Body of pancreas (tissue), 4 donors: Measurements from ENCODE around the gene EPHB1. TPM values are rescaled to one million over a fixed set of nuclear protein-coding genes. Genes with fewer than 3 reads are reported as not detected.

ENCODE experiments used
- ATAC-seq: fragments of 150-250 bp; one replicate; pipeline ENCODE4 v1.9.1; 2016
- DNase-seq, 4 donors: peaks; one replicate each; pipeline ENCODE4 v3.0.0-alpha.2; 2019
- H3K27ac ChIP-seq, 4 donors: fragments of 200-600 bp; sonication (generic); 1 replicate in 3 of 4; 2 replicates in 1 of 4; pipeline versions ENCODE4 v1.5.1 to v1.6.1; 2016 to 2019; ENCODE audit warnings: mild to moderate bottlenecking in 1 of 4, mixed read lengths in 1 of 4, moderate library complexity in 1 of 4
- H3K27me3 ChIP-seq, 2 donors: fragments of 200-600 bp; sonication (generic); one replicate each; pipeline ENCODE4 v1.6.0; 2016; ENCODE audit warnings: mild to moderate bottlenecking in 1 of 2
- H3K36me3 ChIP-seq, 2 donors: fragments of 200-600 bp; sonication (generic); replicated peaks in 1 of 2; 2 replicates each; pipeline ENCODE4 v1.5.1; 2016; ENCODE audit warnings: low read depth in 2 of 2; ENCODE audit not compliant: insufficient read depth in 1 of 2
- H3K4me1 ChIP-seq: fragments of 200-600 bp; sonication (generic); one replicate; pipeline ENCODE4 v1.6.0; 2016
- H3K4me3 ChIP-seq, 2 donors: fragments of 200-600 bp; sonication (generic); 1 replicate in 1 of 2; 2 replicates in 1 of 2; pipeline ENCODE4 v1.5.1; 2016 to 2019
- H3K9me3 ChIP-seq, 3 donors: fragments of 200-600 bp; sonication (generic); 1 replicate in 2 of 3; 2 replicates in 1 of 3; pipeline ENCODE4 v1.5.1; 2016
- CTCF ChIP-seq, 7 experiments: fragments of 450-650 bp in 4 of 7; fragments of 200-600 bp in 3 of 7; sonication (generic) in 3 of 7; IDR thresholded peaks; one replicate each; pipeline ENCODE4 v1.5.1; 2016 to 2019; ENCODE audit warnings: antibody characterized with exemption in 7 of 7
- POLR2A ChIP-seq, 3 donors: fragments of 450-650 bp; IDR thresholded peaks; one replicate each; pipeline ENCODE4 v1.6.1; 2016; ENCODE audit warnings: antibody characterized with exemption in 3 of 3, mild to moderate bottlenecking in 2 of 3
- WGBS, 2 donors: methylation state at CpG; one replicate each; pipeline ENCODE4 v1.1.5; 2017; 5-methylcytosine and 5-hydroxymethylcytosine counted together
- intact Hi-C: fragments of 100-400 bp; cut with DNase I; formaldehyde crosslinking; loops from one replicate; pipeline ENCODE4 v1.15.1; 2023
- total RNA-seq, 2 donors: library from RNA; depleted of rRNA; stranded (reverse); fragments of >200 nt; gene quantifications; one replicate each; pipeline ENCODE4 v1.1.0, GENCODE V29; 2016

The EPHB1 gene
- total RNA-seq, 2 donors from 2014 or later = 1.3 TPM; not detected in 1

GRCh38 chr3:134766290-134766689 lies 28.8 kb upstream of the EPHB1 start:
- Histone ChIP-seq H3K27me3 (no peaks in the 10 kb centered on the region), H3K4me1 (peaks cover 23% of the 10 kb centered on the region), H3K27ac (no peak overlapping the region), H3K4me3 (no peak overlapping the region), H3K9me3 (no peaks in the 10 kb centered on the region), H3K36me3 (no peaks in the 10 kb centered on the region)
- ATAC-seq (no peak), DNase-seq (no peak)
- 90 to 95% methylated on average over 1 of the region's 1 CpG for WGBS, 2 donors
- intact Hi-C loops = no loop called here
- TF ChIP-seq POLR2A (IDR thresholded peaks at IDR 0.05) (no peak), CTCF (IDR thresholded peaks at IDR 0.05) (no peak)

DNA sequence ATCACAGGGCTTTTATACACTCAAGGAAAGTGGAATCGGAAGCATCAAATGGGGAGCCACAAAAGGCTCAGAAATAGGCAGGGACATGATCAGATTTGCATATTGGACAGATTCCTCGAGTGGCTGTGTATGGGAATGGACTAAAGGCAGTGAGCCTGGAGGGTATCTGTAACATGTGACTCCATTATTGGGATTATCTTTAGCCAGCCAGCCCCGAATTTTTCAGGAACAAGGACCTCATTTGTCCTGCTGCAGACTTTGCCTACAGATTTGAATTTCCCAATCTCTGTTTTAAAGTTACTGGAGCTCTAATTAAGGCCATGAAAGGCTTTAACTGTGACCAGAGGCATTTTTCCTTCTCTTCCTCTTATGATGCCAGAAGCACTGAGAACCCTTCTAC lies 26.9 kb upstream of the EPHB1 start:
- no peaks in the 10 kb centered on the region for H3K27me3 ChIP-seq
- intact Hi-C loops = no loop called here
- H3K4me3 ChIP-seq = no peak overlapping the region
- peaks cover 23% of the 10 kb centered on the region for H3K4me1 ChIP-seq
- DNase-seq (no peak), ATAC-seq (no peak)
- no peak overlapping the region for H3K27ac ChIP-seq
- TF ChIP-seq POLR2A (IDR thresholded peaks at IDR 0.05) (no peak), CTCF (IDR thresholded peaks at IDR 0.05) (no peak)
- no peaks in the 10 kb centered on the region for H3K9me3 ChIP-seq
- H3K36me3 ChIP-seq = no peaks in the 10 kb centered on the region
- WGBS, 2 donors = 77 to 81% methylated on average over 3 of the region's 3 CpGs

DNA sequence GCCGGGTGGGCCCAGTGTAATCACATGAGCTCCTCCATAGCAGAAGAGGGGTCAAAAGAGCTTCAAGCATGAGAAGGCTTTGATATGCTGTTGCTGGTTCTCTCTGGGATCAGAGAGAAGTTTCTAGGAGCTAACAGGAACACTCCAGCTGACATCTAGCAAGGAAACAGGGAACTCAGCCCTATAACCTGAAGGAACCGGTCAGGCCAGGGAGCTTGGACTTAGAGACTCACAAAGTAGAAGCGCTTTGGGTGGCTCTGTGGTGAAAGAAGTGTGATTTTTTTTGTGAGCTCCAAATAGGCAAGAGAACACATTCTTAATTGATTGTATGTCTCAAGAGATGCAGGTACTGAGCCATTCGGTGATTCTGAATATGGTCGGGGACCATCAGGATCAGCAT lies 26.2 kb upstream of the EPHB1 start:
- DNase-seq (peak in 1 of 4 donors; percentile 28), ATAC-seq (no peak)
- 74 to 80% methylated on average over 5 of the region's 5 CpGs for WGBS, 2 donors
- peaks cover 23% of the 10 kb centered on the region for H3K4me1 ChIP-seq
- no peaks in the 10 kb centered on the region for H3K27me3 ChIP-seq
- H3K36me3 ChIP-seq = no peaks in the 10 kb centered on the region
- H3K9me3 ChIP-seq = no peaks in the 10 kb centered on the region
- TF ChIP-seq POLR2A (IDR thresholded peaks at IDR 0.05) (no peak), CTCF (IDR thresholded peaks at IDR 0.05) (no peak)
- intact Hi-C loops = no loop called here
- no peak overlapping the region for H3K4me3 ChIP-seq
- H3K27ac ChIP-seq = peak overlapping the region in 2 of 4 donors; percentile 2 to 36

GRCh38 chr3:134769287-134769868 lies 25.7 kb upstream of the EPHB1 start:
- no peak overlapping the region for H3K4me3 ChIP-seq
- intact Hi-C loops = no loop called here
- peaks cover 23% of the 10 kb centered on the region for H3K4me1 ChIP-seq
- H3K27me3 ChIP-seq = no peaks in the 10 kb centered on the region
- 9 to 19% methylated on average over 2 of the region's 2 CpGs for WGBS, 2 donors
- no peaks in the 10 kb centered on the region for H3K36me3 ChIP-seq
- DNase-seq (peak in 3 of 4 donors; percentile 20 to 33 (median 26)), ATAC-seq (peak; percentile 85)
- H3K9me3 ChIP-seq = no peaks in the 10 kb centered on the region
- TF ChIP-seq CTCF (IDR thresholded peaks at IDR 0.05) (peak in 3 of 7 experiments; percentile 7 to 22 (median 18)), POLR2A (IDR thresholded peaks at IDR 0.05) (no peak)
- H3K27ac ChIP-seq = peak overlapping the region; percentile 2 to 45 (median 38)

GRCh38 chr3:134772011-134772410 lies 23.0 kb upstream of the EPHB1 start:
- Histone ChIP-seq H3K36me3 (no peaks in the 10 kb centered on the region), H3K9me3 (no peaks in the 10 kb centered on the region), H3K27me3 (no peaks in the 10 kb centered on the region), H3K27ac (no peak overlapping the region), H3K4me1 (peaks cover 23% of the 10 kb centered on the region), H3K4me3 (no peak overlapping the region)
- 56 to 63% methylated on average over 3 of the region's 3 CpGs for WGBS, 2 donors
- TF ChIP-seq CTCF (IDR thresholded peaks at IDR 0.05) (no peak), POLR2A (IDR thresholded peaks at IDR 0.05) (no peak)
- no peak for ATAC-seq
- intact Hi-C loops = no loop called here
- no peak for DNase-seq
